ENCODE data around the gene ZNF142.

The ZNF142 gene

GRCh38 chr2:218627939-218628338 is 31.5 kb downstream of the ZNF142 start:
- no peak for DNase-seq (ENCODE audit: low read depth, low spot score)
- in situ Hi-C loops (cut with HindIII; ENCODE audit: low sequenced_read_pairs) = no loop called here
- H3K4me3 ChIP-seq (ENCODE audit: low read depth, low read length) = no peak overlapping the region
- no peak for TF ChIP-seq CTCF (IDR thresholded peaks at IDR 0.05; ENCODE audit: low read depth, low read length)

GRCh38 chr2:218626369-218626768 is 33.1 kb downstream of the ZNF142 start:
- DNase-seq (ENCODE audit: low read depth, low spot score) = no peak
- in situ Hi-C loops (cut with HindIII; ENCODE audit: low sequenced_read_pairs) = no loop called here
- TF ChIP-seq CTCF (IDR thresholded peaks at IDR 0.05; ENCODE audit: low read depth, low read length) = no peak
- H3K4me3 ChIP-seq (ENCODE audit: low read depth, low read length) = no peak overlapping the region

- in situ Hi-C loops (cut with HindIII; ENCODE audit: low sequenced_read_pairs) = no loop called here
- no peak overlapping the region for H3K4me3 ChIP-seq (ENCODE audit: low read depth, low read length)
- DNase-seq (ENCODE audit: low read depth, low spot score) = no peak
- TF ChIP-seq CTCF (IDR thresholded peaks at IDR 0.05; ENCODE audit: low read depth, low read length) = no peak
Measured at GRCh38 chr2:218623366-218623705, 36.1 kb downstream of the ZNF142 start.

GRCh38 chr2:218622606-218623365 is 36.6 kb downstream of the ZNF142 start:
- no peak overlapping the region for H3K4me3 ChIP-seq (ENCODE audit: low read depth, low read length)
- TF ChIP-seq CTCF (IDR thresholded peaks at IDR 0.05; ENCODE audit: low read depth, low read length) = no peak
- in situ Hi-C loops (cut with HindIII; ENCODE audit: low sequenced_read_pairs) = no loop called here
- no peak for DNase-seq (ENCODE audit: low read depth, low spot score)

GRCh38 chr2:218621007-218621406 is 38.4 kb downstream of the ZNF142 start:
- no peak overlapping the region for H3K4me3 ChIP-seq (ENCODE audit: low read depth, low read length)
- in situ Hi-C loops (cut with HindIII; ENCODE audit: low sequenced_read_pairs) = no loop called here
- DNase-seq (ENCODE audit: low read depth, low spot score) = no peak
- TF ChIP-seq CTCF (IDR thresholded peaks at IDR 0.05; ENCODE audit: low read depth, low read length) = no peak

- no peak overlapping the region for H3K4me3 ChIP-seq (ENCODE audit: low read depth, low read length)
- no peak for DNase-seq (ENCODE audit: low read depth, low spot score)
- in situ Hi-C loops (cut with HindIII; ENCODE audit: low sequenced_read_pairs) = no loop called here
- no peak for TF ChIP-seq CTCF (IDR thresholded peaks at IDR 0.05; ENCODE audit: low read depth, low read length)
Measured at GRCh38 chr2:218618102-218618860, 41.1 kb downstream of the ZNF142 start.

Measured in astrocyte of the spinal cord (primary cell).